Ishikawa (cell line): ENCODE results near the gene MAFB.

Experiments used
- CEBPB ChIP-seq: IDR thresholded peaks from 2 replicates; pipeline ENCODE4 v1.6.1; 2012
- EGR1 ChIP-seq: IDR thresholded peaks from 2 replicates; pipeline ENCODE4 v1.6.1; 2012
- EP300 ChIP-seq: IDR thresholded peaks from 2 replicates; pipeline ENCODE4 v1.6.1; 2012; ENCODE audit warnings: borderline replicate concordance
- MAX ChIP-seq: IDR thresholded peaks from 2 replicates; pipeline ENCODE4 v1.6.1; 2012
- RAD21 ChIP-seq: IDR thresholded peaks from 2 replicates; pipeline ENCODE4 v1.6.1; 2012; ENCODE audit warnings: low read depth
- REST ChIP-seq: IDR thresholded peaks from 2 replicates; pipeline ENCODE4 v1.6.1; 2012; ENCODE audit warnings: low read depth, mild to moderate bottlenecking
- TAF1 ChIP-seq: IDR thresholded peaks from 2 replicates; pipeline ENCODE4 v1.6.1; 2012; ENCODE audit warnings: low read depth, mild to moderate bottlenecking
- YY1 ChIP-seq: IDR thresholded peaks from 2 replicates; pipeline ENCODE4 v1.6.1; 2012; ENCODE audit warnings: low read depth
- ZBTB7A ChIP-seq: IDR thresholded peaks from 2 replicates; pipeline ENCODE4 v1.6.1; 2012; ENCODE audit warnings: low read depth

GRCh38 chr20:40685349-40685748 lies 3.7 kb downstream of the MAFB start:
- TF ChIP-seq REST (no peak), CEBPB (no peak), TAF1 (no peak), MAX (no peak), YY1 (no peak), ZBTB7A (no peak), EP300 (no peak), RAD21 (no peak), EGR1 (no peak)
